Activated CD4-positive, alpha-beta T cell treated with anti-CD3 and anti-CD28 coated beads, Interleukin-10, Interleukin-2, amounts not matched to agents 100 ng/mL and 50 ng/mL, durations not matched to agents 16 hours and 8 hours (primary cell): ENCODE measurements around the gene C1S.
"Not testable (repeated sequence)": the region's sequence is repeated elsewhere in the genome, so short reads cannot be mapped to it uniquely, and the experiment has no call there.

Experiments used
- DNase-seq: peaks from one replicate; pipeline ENCODE4 v3.0.0-alpha.2; 2020

C1S gene

DNA sequence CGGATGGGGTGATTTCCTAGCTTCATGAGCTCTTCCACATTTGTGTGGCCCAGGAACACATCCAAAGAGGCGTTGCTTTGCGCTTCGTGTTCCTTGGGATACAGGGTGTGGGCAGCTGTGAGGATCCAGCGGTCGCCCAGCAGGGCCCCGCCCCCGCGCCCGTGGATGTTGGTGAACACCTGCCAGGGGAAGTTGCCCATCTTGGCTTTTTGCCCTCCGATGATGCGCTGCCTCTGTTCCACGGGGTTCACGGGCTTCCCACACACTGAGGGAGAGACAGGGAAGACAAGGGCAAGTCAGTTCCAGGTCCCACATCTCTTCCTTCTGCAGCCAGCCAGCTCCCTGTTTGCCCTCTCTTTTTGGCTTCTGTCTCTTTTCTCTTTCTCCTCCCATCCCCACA, 20.5 kb downstream of the C1S start:
- no peak for DNase-seq

GRCh38 chr12:7083125-7083524, 22.6 kb downstream of the C1S start:
- no peak for DNase-seq

- no peak for DNase-seq
Observed at GRCh38 chr12:7089196-7089871, 28.8 kb downstream of the C1S start.

DNA sequence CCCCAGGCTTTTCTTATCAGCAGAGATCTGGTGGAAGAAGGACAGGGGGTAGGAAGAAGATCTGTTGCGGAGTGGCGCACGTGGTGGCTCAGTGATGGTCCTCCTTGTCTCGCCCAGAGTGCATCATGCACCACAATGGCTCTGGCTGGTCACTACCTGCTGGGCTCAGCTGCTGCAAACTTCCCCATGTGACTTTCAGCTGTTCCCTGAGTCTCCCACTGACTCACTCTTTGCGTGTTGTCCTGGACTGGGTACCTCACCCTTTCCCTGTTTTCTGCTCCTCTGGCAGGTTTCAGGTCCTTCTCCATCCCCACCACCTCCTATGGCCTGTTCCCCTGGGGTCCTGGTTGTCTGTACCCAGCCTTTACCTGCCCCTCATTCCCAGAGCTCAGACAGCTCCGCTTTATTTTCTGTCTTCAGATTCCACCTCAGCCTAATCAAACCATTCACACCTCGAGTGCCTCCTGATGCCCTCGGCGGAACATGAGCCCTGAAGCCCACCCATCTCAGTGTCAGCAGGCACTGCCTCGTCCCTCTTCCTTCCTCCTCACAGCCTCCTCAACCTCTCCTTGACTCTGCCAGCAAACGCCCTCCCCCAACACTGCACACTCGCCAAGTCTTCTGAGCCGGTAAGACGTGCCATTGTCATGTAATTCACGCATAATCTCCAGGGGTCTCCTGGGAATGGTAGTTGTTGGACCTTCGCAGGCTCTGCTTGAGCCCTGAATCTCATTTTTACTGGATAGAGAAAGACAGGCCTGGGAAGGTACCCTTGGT, 29.9 kb downstream of the C1S start:
- DNase-seq, result no peak

- no peak for DNase-seq
Observed at GRCh38 chr12:7091171-7091570, 30.7 kb downstream of the C1S start.

- DNase-seq, result no peak
Observed at GRCh38 chr12:7091660-7092228, 31.2 kb downstream of the C1S start.

GRCh38 chr12:7092229-7092985, 31.9 kb downstream of the C1S start, which contains the start of gene C1R:
C1R (minus strand) TSS chr12:7092445; CDS start chr12:7092388, 57 bp downstream.
- peak; percentile 70 for DNase-seq

- DNase-seq, result no peak
Observed at GRCh38 chr12:7092986-7093460, 32.5 kb downstream of the C1S start.

DNA sequence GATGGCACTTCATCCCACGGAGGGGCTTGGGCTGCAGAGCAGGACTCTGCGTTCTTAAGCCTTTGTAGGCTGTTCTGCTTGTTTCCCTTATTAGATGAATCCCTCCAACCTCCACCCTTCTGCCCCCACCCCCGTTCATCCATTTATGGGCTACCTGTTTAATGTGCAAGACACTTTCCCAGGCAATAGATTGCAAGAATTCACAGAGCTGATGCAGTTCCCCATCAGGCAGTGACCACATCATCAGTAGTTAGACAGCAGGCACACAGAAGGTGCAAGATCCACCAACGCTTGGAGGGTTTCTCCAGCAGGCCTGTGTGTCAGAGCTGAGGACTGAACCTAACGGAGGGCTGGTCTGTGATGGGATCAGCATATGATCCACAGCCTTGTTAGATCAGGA, 33.0 kb downstream of the C1S start:
- no peak for DNase-seq

DNA sequence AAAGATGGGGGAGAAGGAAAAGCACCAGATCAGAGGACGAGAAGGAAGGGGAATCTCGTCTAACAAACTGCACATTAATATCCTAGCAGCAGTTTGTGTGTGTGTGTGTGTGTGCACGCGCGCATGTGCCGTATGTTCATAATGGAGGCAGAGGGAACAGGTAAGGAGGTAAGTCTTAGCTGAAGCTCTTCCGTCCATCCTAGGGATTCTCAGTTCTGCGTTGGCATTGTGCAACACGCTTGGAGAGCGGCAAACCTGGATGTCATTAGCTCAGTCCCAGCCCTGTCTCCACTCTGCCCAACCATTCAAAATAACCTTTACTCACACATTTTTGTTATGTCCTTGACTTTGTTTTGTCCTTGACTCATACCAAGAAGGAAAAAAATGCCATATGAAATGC, 33.4 kb downstream of the C1S start:
- no peak for DNase-seq

GRCh38 chr12:7096006-7096932, 35.8 kb downstream of the C1S start:
- no peak for DNase-seq

DNA sequence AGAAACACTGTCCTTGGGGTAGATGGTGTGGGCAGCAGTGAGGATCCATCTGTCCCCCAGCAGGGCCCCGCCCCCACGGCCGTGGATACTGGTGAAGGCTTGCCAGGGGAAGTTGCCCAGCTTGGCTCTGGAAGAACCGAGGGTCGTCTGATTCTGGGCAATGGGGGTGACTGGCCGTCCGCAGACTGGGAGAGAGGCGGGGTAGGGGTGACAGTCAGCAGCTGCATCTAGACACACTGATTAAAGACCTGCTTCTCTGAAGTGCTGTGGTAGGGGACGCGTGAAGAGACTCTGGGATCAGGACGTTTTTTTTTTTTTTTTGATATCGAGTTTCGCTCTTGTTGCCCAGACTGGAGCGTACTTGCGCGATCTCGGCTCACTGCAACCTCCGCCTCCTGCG, 36.5 kb downstream of the C1S start:
- DNase-seq, result no peak

GRCh38 chr12:7099290-7099996, 38.9 kb downstream of the C1S start:
- DNase-seq, result no peak

GRCh38 chr12:7100239-7100638, 39.7 kb downstream of the C1S start:
- DNase-seq, result no peak

DNA sequence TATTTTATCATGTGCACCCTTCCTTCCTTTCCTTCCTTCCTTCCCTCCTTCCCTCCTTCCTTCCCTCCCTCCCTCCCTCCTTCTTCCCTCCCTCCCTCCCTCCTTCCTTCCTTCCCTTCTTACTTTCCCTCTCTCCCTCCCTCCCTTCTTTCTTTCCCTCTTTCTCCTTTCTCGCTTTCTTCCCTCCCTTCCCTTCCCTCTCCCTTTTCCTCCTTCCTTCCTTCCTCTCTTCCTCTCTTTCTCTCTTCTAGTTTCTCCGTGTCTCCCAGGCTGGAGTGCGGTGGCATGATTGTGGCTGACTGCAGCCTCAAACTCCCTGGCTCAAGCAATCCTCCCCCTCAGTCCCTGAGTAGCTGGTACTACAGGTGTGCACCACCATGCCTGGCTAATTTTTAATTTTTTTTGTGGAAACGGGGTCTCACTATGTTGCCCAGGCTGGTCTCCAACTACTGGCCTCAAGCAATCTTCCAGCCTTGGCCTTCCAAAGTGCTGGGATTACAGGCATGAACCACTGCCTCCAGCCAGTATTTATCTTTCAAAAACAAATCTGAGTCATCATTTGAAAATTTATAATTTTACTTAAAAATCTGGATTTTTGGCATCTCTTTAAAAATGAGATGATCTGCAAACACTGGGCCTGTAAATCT, 40.7 kb downstream of the C1S start:
- no peak for DNase-seq

DNA sequence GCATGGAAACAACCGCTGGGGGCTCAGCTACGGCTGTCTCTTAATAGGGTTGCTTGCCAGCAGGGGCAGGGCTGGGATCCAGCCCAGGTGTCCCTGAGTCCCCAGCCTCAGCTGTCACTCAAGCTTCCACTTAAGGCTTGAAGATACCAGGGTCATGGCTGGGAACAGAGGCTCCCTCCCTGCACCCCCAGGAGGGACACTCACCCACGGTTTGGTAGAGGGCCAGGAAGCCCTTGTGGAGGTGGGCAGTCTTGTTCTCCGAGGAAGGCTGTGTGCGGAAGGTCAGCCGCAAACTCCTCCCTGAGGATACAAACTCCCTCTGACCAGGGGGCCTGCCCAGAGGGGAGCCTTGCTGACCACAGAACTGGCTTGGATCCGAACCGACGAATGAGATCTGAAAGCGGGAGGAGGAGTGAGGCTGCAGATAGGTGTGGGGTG, 41.2 kb downstream of the C1S start:
- DNase-seq, result no peak

GRCh38 chr12:7102582-7102981, 42.1 kb downstream of the C1S start:
- DNase-seq, result no peak

GRCh38 chr12:7103837-7104584, 43.5 kb downstream of the C1S start:
- no peak for DNase-seq

DNA sequence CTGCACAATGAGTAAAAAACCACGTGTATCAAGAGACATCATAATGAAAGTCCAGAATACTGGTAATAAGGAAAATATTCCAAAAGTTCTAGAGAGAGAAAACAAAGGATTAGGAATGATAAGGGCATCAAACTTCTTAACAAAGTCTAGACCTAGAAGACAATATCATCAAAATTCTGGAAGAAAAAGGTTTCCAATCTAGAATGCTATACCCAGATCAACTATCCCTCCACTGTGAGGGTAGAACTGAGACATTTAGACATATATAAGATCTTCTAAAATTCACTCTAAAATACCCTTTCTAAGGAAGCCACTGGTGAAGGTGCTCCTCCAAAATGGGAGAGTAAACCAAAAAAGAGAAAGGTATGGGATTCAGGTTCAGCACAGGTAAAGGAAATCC, 45.6 kb downstream of the C1S start:
- DNase-seq, result no peak

DNA sequence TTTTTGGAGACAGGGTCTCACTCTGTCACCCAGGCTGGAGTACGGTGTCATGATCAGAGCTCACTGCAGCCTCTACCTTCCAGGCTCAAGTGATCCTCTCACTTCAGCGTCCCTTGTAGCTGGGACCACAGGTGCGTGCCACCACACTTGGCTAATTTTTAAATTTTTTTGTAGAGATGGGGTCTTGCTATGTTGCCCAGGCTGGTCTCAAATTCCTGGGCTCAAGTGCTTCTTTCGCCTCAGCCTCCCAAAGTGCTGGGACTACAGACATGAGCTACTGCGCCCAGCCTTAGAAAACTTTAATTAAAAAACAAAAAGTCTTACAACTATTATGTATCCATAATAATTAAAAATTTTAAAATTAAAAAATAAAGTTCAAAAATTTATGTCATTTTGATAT, 46.7 kb downstream of the C1S start:
- not testable (repeated sequence) for DNase-seq
